Limb (tissue), 2 donors: ENCODE data around the gene PGF.

Source experiments
- DNase-seq, 2 donors: peaks; one replicate each; pipeline ENCODE4 v3.0.0-alpha.2; 2016; ENCODE audit errors: extremely low spot score in 2 of 2

PGF gene

GRCh38 chr14:74919421-74920165, 35.8 kb downstream of the PGF start:
- DNase-seq = no peak

- DNase-seq = no peak
Observed at GRCh38 chr14:74918380-74918779, 37.0 kb downstream of the PGF start.

- DNase-seq = peak in 1 of 2 donors; percentile 17
Observed at GRCh38 chr14:74917646-74918081, 37.7 kb downstream of the PGF start.

- DNase-seq = no peak
Observed at GRCh38 chr14:74917178-74917543, 38.2 kb downstream of the PGF start.

GRCh38 chr14:74915826-74916225, 39.6 kb downstream of the PGF start:
- no peak for DNase-seq

GRCh38 chr14:74915426-74915825, 40.0 kb downstream of the PGF start:
- no peak for DNase-seq

GRCh38 chr14:74913986-74914573, 41.3 kb downstream of the PGF start:
- DNase-seq = peak; percentile 77 to 82

GRCh38 chr14:74913393-74913910, 41.9 kb downstream of the PGF start:
- no peak for DNase-seq

GRCh38 chr14:74912801-74913200, 42.6 kb downstream of the PGF start:
- DNase-seq = no peak

- DNase-seq = no peak
Observed at GRCh38 chr14:74912111-74912510, 43.3 kb downstream of the PGF start.

- DNase-seq = no peak
Observed at GRCh38 chr14:74911704-74912103, 43.7 kb downstream of the PGF start.

GRCh38 chr14:74911221-74911620, 44.2 kb downstream of the PGF start:
- no peak for DNase-seq

GRCh38 chr14:74910556-74910955, 44.8 kb downstream of the PGF start:
- no peak for DNase-seq

GRCh38 chr14:74909911-74910310, 45.5 kb downstream of the PGF start:
- no peak for DNase-seq

GRCh38 chr14:74909501-74909900, 45.9 kb downstream of the PGF start:
- no peak for DNase-seq

GRCh38 chr14:74908861-74909341, 46.5 kb downstream of the PGF start:
- DNase-seq = no peak

GRCh38 chr14:74907744-74908143, 47.7 kb downstream of the PGF start:
- DNase-seq = no peak

GRCh38 chr14:74906925-74907521, 48.4 kb downstream of the PGF start:
- DNase-seq = no peak

GRCh38 chr14:74905595-74906142, 49.7 kb downstream of the PGF start:
- DNase-seq = peak; percentile 30 to 87

GRCh38 chr14:74904635-74905503, 50.5 kb downstream of the PGF start:
- no peak for DNase-seq
